ENCODE results near the gene JMJD8. TPM values are rescaled to one million over a fixed set of nuclear protein-coding genes. Genes with fewer than 3 reads are reported as not detected.

The JMJD8 gene
- total RNA-seq, 4 donors from 2014 or later, result 45.6 to 56.1 (median 51.9) TPM

DNA sequence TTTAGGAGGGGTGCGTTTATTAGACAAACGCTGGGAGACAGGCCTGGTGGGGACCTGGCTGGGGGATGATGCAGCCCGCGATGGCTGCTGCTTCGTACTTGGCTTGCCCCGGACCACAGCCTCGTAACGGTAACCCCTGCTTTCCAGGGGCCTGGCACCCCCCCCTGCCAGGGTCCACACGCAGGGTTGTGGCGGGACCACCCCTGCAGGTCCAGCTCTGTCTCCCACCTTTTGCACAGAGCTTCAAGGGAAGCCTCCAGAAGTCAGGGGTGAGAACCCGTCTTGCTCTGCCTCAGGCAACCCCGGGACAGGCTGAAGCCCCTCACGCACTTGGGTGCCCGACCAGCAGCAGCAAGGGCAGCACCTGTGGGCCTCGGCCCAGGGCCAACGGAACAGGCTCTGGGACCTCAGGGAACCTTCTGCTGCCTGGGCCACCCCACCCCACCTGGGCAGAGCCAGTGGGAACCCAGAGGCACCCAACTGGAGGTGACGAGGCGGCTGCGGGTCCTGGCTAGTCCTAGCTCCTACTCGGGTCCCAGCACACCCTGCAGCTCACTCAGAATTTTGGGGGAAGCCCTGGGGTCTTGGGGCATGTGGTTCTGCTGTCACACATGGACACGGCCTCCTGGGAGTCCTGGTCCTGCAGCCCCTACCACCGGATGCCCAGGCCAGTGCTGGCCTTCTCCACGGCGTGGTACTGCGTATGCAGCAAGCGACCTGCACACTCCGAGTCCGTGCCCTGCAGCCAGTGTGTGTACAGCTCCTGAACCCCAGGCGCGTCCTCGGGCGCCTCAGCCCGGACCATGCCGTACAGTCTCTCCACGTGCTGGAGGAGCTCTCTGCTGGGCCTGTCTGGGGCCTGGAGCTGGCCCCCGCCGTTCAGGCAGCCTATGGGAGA, 45.9 kb upstream of the JMJD8 start:
- Histone ChIP-seq H3K36me3 (peaks cover 0 to 33% (median 0%) of the 10 kb centered on the region in 3 donors), H3K4me1 (peaks cover 0 to 31% (median 11%) of the 10 kb centered on the region in 4 donors), H3K4me3 (no peak overlapping the region), H3K27ac (no peak overlapping the region), H3K9me3 (no peaks in the 10 kb centered on the region), H3K27me3 (peaks cover 0 to 25% of the 10 kb centered on the region in 2 donors)
- DNase-seq, result no peak
- TF ChIP-seq POLR2A (IDR thresholded peaks at IDR 0.05), result no peak
- no peak for TF ChIP-seq CTCF (IDR thresholded peaks at IDR 0.05)

GRCh38 chr16:728890-729744, 45.0 kb upstream of the JMJD8 start:
- DNase-seq, result no peak
- no peak for TF ChIP-seq POLR2A (IDR thresholded peaks at IDR 0.05)
- TF ChIP-seq CTCF (IDR thresholded peaks at IDR 0.05), result no peak
- Histone ChIP-seq H3K36me3 (peaks cover 0 to 24% (median 0%) of the 10 kb centered on the region in 3 donors), H3K9me3 (no peaks in the 10 kb centered on the region), H3K4me3 (peak overlapping the region in 2 of 4 donors; percentile 65 to 66), H3K27me3 (peaks cover 0 to 25% of the 10 kb centered on the region in 2 donors), H3K4me1 (peaks cover 0 to 31% (median 11%) of the 10 kb centered on the region in 4 donors), H3K27ac (peak overlapping the region in 1 of 4 donors; percentile 88)

DNA sequence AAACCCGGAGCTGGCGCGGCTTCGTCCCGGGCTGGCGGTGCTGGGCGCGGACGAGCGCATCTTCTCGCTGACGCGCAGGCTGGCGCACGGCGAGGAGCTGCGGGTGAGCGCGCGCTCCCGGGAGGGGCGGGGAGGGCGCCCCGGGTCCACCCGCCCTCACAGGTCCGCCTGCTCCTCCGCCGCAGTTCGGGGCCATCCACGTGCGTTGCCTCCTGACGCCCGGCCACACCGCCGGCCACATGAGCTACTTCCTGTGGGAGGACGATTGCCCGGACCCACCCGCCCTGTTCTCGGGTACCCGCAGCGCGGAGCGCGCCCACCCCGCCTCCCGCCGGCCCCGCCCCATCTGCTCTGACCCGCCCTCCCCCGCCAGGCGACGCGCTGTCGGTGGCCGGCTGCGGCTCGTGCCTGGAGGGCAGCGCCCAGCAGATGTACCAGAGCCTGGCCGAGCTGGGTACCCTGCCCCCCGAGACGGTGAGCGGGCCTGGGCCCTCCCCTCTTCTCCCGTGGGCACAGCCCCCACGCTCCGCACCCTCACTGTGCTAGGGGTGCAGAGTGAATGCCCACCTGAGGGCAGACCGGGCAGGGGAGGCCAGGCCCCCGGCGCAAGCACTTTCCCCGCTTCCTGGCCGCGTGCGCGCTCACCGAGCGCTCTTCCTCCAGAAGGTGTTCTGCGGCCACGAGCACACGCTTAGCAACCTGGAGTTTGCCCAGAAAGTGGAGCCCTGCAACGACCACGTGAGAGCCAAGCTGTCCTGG, 44.2 kb upstream of the JMJD8 start:
- Histone ChIP-seq H3K9me3 (no peaks in the 10 kb centered on the region), H3K36me3 (peaks cover 0 to 16% (median 0%) of the 10 kb centered on the region in 3 donors), H3K4me1 (peaks cover 0 to 31% (median 11%) of the 10 kb centered on the region in 4 donors), H3K27me3 (peaks cover 0 to 25% of the 10 kb centered on the region in 2 donors), H3K4me3 (peak overlapping the region; percentile 61 to 66 (median 64)), H3K27ac (peak overlapping the region; percentile 46 to 91 (median 68))
- DNase-seq, result peak; percentile 78 to 91 (median 83)
- no peak for TF ChIP-seq CTCF (IDR thresholded peaks at IDR 0.05)
- TF ChIP-seq POLR2A (IDR thresholded peaks at IDR 0.05), result no peak

DNA sequence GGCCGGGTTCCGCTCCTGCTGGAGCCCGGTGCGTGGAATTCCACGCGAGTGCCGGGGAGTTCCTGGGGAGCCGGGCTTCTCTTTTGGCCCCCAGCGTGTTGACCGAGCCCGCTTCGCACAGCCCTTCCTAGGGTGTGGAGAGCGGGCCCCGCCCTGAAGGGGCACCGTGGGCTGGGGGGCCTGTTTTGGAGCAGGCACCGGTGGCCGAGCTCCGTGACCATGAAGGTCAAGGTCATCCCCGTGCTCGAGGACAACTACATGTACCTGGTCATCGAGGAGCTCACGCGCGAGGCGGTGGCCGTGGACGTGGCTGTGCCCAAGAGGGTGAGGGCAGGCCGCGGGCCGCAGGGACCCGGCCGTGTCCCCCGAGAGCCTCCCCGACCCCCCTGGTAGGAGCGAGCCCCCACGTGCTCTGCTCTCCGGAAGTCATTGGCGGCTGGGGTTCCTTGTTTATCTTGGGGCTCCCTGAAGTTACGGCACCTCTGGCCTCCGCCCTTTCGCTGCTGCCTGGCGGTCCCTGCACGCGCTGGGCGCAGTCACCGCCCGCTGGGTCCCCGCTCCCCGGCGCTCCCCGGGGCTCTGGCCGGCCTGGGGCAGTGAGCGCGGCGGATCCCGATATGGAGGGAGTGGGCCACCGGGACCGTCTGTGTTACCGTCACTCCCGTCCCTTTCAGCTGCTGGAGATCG, 43.3 kb upstream of the JMJD8 start:
- peaks cover 0 to 25% of the 10 kb centered on the region in 2 donors for H3K27me3 ChIP-seq
- H3K4me1 ChIP-seq, result peaks cover 0 to 31% (median 11%) of the 10 kb centered on the region in 4 donors
- H3K36me3 ChIP-seq, result peaks cover 0 to 7% (median 0%) of the 10 kb centered on the region in 3 donors
- peak in 2 of 3 donors; percentile 73 to 78 for DNase-seq
- no peaks in the 10 kb centered on the region for H3K9me3 ChIP-seq
- H3K4me3 ChIP-seq, result peak overlapping the region; percentile 61 to 66 (median 64)
- no peak for TF ChIP-seq CTCF (IDR thresholded peaks at IDR 0.05)
- TF ChIP-seq POLR2A (IDR thresholded peaks at IDR 0.05), result no peak
- peak overlapping the region; percentile 46 to 91 (median 68) for H3K27ac ChIP-seq
